GM20431 (cell line): Measurements from ENCODE around the gene TRAPPC2L.

Experiments
- in situ Hi-C: fragments of 300-500 bp; cut with MseI, MboI; formaldehyde crosslinking; loops from one replicate; pipeline ENCODE4 v1.15.0; 2020; ENCODE audit warnings: low sequenced_read_pairs; ENCODE audit not compliant: unreplicated experiment

Gene TRAPPC2L

GRCh38 chr16:88836791-88837190, 20.1 kb upstream of the TRAPPC2L start:
- in situ Hi-C loops, result no loop called here

GRCh38 chr16:88837806-88838205, 19.1 kb upstream of the TRAPPC2L start:
- in situ Hi-C loops, result no loop called here

- in situ Hi-C loops, result no loop called here
These were observed 18.4 kb upstream of the TRAPPC2L start for GRCh38 chr16:88838566-88838965.

DNA sequence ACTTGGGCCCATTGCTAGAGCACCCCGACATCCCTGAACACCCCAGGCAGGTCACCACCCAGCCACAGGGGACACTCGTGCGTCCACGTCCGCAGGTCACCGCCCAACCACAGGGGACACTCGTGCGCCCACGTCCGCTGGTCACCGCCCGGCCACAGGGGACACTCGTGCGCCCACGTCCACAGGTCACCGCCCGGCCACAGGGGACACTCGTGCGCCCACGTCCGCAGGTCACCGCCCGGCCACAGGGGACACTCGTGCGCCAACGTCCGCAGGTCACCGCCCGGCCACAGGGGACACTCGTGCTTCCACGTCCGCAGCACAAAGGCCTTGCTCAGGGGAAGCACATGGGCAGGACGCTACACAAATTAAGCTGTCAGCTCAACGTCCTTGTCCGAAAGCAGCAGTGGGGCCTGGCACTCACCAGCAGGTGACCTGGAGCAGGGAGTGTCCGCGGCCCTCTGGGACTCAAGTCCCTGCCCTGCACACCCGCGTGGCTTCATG, 17.8 kb upstream of the TRAPPC2L start:
- in situ Hi-C loops, result no loop called here

DNA sequence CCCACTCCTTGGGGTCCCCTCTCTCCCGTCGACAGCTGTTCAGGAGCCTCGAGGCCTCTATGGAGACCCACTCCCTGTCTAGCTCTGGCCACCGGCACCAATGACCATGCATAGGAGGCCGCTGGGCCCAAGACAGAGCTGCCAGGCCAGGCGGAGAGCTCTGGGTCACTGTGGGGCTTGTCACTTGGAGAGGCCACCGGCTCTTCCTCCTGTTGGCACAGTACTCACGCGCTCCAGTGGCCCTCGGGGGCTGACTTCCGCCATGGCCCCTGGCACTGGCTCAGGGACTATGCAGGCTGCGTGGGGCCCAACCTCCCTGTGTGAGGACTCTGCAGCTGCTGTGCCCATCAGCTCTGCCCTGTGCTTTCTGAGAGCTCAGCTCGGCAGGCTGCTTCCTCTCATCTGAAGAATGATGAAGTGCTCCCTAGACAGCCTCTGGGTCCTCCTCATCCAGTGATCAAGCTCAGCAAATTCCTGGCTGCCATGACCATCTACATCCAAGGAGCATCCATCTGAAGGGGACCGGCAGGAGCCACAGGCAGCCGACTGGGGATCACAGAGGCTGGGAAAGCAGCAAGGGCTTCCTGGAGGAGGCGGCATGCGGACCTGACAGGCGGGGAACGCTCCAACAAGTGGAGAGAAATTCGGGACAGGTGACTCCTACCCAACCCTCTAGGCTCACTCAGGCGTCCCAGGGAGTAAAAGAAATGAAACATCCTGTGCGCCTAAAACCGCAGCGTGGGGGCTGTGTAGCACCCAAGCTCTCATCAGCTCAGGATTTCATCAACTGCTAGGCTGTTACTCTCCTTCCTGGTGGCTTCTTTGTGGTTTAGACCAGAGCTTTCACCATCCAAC, 17.0 kb upstream of the TRAPPC2L start:
- in situ Hi-C loops, result no loop called here

- in situ Hi-C loops, result no loop called here
These were observed 16.2 kb upstream of the TRAPPC2L start for GRCh38 chr16:88840600-88841215.

- in situ Hi-C loops, result no loop called here
These were observed 15.2 kb upstream of the TRAPPC2L start for GRCh38 chr16:88841521-88842307.

DNA sequence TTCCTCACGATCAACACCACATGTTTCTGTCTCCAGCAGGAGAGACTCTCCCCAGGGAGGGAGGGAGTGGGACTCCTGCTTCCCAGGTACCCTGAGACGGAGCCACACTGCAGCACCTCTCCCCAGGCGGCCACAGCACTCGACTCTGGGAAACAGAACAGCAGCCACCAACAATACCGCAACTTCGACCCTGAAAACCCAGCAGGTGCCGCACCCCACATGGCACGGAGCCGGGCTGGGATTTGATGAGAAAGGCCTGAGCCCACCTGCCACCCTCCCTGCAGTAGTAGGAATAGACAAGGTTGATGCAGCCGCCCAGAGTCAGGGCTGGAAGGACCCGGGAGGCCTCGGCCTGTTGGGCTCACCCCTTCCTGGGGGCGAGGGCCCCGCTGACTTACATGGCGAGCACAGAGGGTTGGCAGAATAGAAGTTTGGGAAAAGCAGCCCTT, 14.6 kb upstream of the TRAPPC2L start:
- in situ Hi-C loops, result no loop called here

DNA sequence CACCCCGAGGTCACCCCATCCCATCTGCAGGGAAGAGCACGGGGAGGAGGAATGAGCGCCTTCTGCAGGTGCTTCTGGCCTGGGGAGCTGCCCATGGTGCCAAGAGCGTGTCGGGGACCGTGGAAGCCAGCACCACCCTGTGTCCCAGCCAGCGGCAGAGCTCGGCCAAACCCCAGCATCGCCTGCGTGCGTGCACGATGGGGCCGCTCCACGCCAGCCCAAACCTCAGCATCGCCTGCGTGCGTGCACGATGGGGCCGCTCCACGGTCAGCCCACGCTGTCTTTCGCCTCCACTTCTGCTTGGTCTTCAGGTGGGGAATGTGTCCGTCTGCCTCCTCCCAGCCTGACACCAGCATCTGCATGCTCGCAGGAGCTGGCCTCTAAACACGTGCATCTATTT, 14.1 kb upstream of the TRAPPC2L start:
- in situ Hi-C loops, result no loop called here

DNA sequence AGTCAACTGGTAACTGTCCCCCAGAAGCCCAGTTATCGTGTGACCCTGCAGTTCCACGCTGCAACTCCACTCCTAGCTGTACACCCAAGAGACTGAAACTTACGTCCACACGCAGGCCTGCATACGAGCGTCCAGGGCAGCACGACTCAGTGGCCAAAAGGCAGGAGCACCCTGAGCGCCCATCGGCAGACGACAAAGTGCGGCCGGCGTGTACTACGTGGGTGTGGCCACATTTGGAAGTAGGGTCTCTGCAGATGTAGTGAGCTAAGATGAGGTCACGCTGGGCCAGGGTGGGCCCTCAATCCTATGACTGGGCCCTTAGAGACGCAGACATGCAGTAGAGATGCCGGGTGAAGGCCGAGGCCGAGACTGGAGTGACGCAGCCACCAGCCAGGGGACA, 13.7 kb upstream of the TRAPPC2L start:
- in situ Hi-C loops, result no loop called here

GRCh38 chr16:88844419-88845036, 12.4 kb upstream of the TRAPPC2L start:
- in situ Hi-C loops, result no loop called here

- in situ Hi-C loops, result no loop called here
These were observed 10.8 kb upstream of the TRAPPC2L start for GRCh38 chr16:88846088-88846487.

DNA sequence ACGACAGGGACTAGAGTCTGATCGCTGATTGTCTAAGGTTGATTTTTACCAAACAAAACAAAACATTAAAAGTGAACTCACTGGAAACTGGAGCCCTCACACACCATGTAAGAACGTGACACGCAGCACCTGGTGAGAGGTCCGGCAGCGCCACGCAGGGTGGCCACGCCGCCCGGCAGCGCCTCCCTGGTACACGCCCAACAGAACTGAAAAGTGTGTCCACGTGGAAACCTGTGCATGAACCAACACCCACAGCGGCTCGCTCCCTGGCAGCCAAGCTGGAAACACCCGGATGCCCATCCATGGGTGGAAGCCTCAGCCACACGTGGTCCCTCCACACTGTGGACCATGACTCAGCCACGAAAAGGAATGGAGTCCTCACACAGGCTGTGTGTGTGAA, 9.3 kb upstream of the TRAPPC2L start:
- in situ Hi-C loops, result no loop called here

DNA sequence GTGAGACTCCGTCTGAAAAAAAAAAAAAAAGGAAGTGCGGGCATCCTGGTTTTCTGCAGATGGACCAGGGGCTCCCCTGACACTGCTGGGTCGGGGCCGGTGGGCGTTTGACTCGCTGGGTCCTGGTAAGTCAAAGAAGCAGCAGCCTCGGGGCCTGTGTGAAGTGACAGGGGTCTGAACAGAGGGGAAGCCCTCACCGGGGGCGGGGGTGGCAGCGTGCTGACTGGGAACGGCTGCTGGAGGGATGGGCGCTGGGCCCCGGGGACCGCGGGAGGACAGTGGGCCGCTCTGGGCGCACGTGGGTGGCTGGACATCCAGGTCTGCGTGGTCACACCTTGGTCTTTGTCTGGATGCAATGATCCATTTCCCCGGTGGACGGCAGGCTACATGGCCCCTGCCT, 8.4 kb upstream of the TRAPPC2L start:
- in situ Hi-C loops, result no loop called here

- in situ Hi-C loops, result no loop called here
These were observed 6.3 kb upstream of the TRAPPC2L start for GRCh38 chr16:88850531-88851199.

DNA sequence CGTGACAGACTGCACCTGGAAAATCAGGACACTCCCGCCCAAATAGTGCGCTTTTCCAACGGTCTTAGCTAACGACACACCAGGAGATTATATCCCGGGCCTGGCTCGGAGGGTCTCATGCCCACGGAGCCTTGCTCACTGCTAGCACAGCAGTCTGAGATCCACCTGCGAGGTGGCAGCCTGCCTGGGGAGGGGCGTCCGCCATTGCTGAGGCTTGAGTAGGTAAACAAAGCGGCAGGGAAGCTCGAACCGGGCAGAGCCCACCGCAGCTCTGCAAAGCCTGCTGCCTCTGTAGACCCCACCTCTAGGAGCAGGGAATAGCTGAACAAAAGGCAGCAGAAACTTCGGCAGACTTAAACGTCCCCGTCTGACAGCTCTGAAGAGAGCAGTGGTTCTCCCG, 5.3 kb upstream of the TRAPPC2L start:
- in situ Hi-C loops, result no loop called here

- in situ Hi-C loops, result no loop called here
These were observed 3.5 kb upstream of the TRAPPC2L start for GRCh38 chr16:88853325-88853941.

GRCh38 chr16:88854306-88855111, 2.4 kb upstream of the TRAPPC2L start:
- in situ Hi-C loops, result no loop called here
